SK-N-SH (cell line): ENCODE data around the gene STAT5B. TPM values are rescaled to one million over a fixed set of nuclear protein-coding genes. Genes with fewer than 3 reads are reported as not detected.

Experiments
- CTCF ChIA-PET: fragments of 300-600, 350-600 bp; formaldehyde crosslinking; extraction: SDS; loops from one replicate; lab custom pipeline; 2021; lab: Yijun Ruan, JAX
- POLR2A ChIA-PET: fragments of 350-600 bp; sonication (Branson Sonifier 250); formaldehyde crosslinking; extraction: SDS; loops from one replicate; lab custom pipeline; 2020; ENCODE audit warnings: antibody characterized with exemption, inconsistent platforms; lab: Yijun Ruan, JAX
- DNase-seq: peaks from one replicate; pipeline ENCODE4 v3.0.0; 2012
- H2AFZ ChIP-seq: fragments of 200-600 bp; sonication (generic); 2 replicates; pipeline ENCODE4 v1.8.1; 2016; ENCODE audit warnings: antibody characterized with exemption, mild to moderate bottlenecking, low read depth
- H3F3A ChIP-seq: fragments of 200-600 bp; sonication (generic); replicated peaks from 2 replicates; pipeline ENCODE3; 2016; ENCODE audit warnings: antibody characterized with exemption, mild to moderate bottlenecking; ENCODE audit not compliant: insufficient read depth
- H3K27ac ChIP-seq, 2 experiments: fragments of 200-500 bp in 1 of 2; fragments of 200-600 bp in 1 of 2; sonication (Bioruptor generic) in 1 of 2; sonication (generic), shearing (Covaris generic) in 1 of 2; 2 replicates each; pipeline versions ENCODE4 v1.5.1 to v1.6.1; 2014 to 2016; ENCODE audit warnings: low read depth in 2 of 2, inconsistent platforms in 1 of 2, low read length in 1 of 2, mild to moderate bottlenecking in 1 of 2, mixed read lengths in 1 of 2
- H3K27me3 ChIP-seq: fragments of 200-600 bp; sonication (generic), shearing (Covaris generic); 2 replicates; pipeline ENCODE4 v1.6.1; 2016; ENCODE audit warnings: mixed run types; ENCODE audit not compliant: insufficient read depth
- H3K36me3 ChIP-seq, 2 experiments: fragments of 200-500 bp in 1 of 2; fragments of 200-600 bp in 1 of 2; sonication (Bioruptor generic) in 1 of 2; sonication (generic) in 1 of 2; replicated peaks in 1 of 2; 2 replicates each; pipeline versions ENCODE3 to v1.5.1; 2014 to 2016; ENCODE audit warnings: low read length in 1 of 2, mild to moderate bottlenecking in 1 of 2; ENCODE audit not compliant: insufficient read depth in 2 of 2, control insufficient read depth in 1 of 2
- H3K4me1 ChIP-seq, 2 experiments: fragments of 200-500 bp in 1 of 2; fragments of 200-600 bp in 1 of 2; sonication (Bioruptor generic) in 1 of 2; sonication (generic), shearing (Covaris generic) in 1 of 2; 2 replicates each; pipeline versions ENCODE4 v1.5.1 to v1.6.1; 2014 to 2016; ENCODE audit warnings: low read depth in 1 of 2, low read length in 1 of 2, mixed run types in 1 of 2; ENCODE audit not compliant: insufficient read depth in 2 of 2, control insufficient read depth in 1 of 2
- H3K4me2 ChIP-seq: fragments of 200-600 bp; sonication (generic), shearing (Covaris generic); 2 replicates; pipeline ENCODE4 v1.6.1; 2017; ENCODE audit warnings: mixed run types
- H3K4me3 ChIP-seq, 2 experiments: fragments of 200-500 bp in 1 of 2; fragments of 200-600 bp in 1 of 2; sonication (Bioruptor generic) in 1 of 2; sonication (generic), shearing (Covaris generic) in 1 of 2; 2 replicates each; pipeline versions ENCODE4 v1.5.1 to v1.8.1; 2014 to 2016; ENCODE audit warnings: low read depth in 2 of 2, inconsistent platforms in 1 of 2, low read length in 1 of 2, mild to moderate bottlenecking in 1 of 2, mixed read lengths in 1 of 2, moderate library complexity in 1 of 2
- H3K79me2 ChIP-seq: fragments of 200-600 bp; sonication (generic); 2 replicates; pipeline ENCODE4 v1.8.1; 2017; ENCODE audit warnings: mild to moderate bottlenecking; ENCODE audit not compliant: insufficient read depth
- H3K9ac ChIP-seq: fragments of 200-600 bp; sonication (generic); 2 replicates; pipeline ENCODE4 v1.6.1; 2017; ENCODE audit warnings: mixed run types
- H3K9me2 ChIP-seq: fragments of 200-600 bp; sonication (generic); 2 replicates; pipeline ENCODE4 v1.6.1; 2017; ENCODE audit warnings: mixed run types
- H3K9me3 ChIP-seq: fragments of 200-600 bp; sonication (generic); 2 replicates; pipeline ENCODE4 v1.6.1; 2017; ENCODE audit warnings: mixed run types, mild to moderate bottlenecking, moderate library complexity
- H4K20me1 ChIP-seq: fragments of 200-600 bp; sonication (generic); 2 replicates; pipeline ENCODE4 v1.6.1; 2017; ENCODE audit warnings: mild to moderate bottlenecking, mixed run types; ENCODE audit not compliant: insufficient read depth
- CHD2 ChIP-seq: fragments of 150-350 bp; IDR thresholded peaks from 2 replicates; pipeline ENCODE4 v1.6.1; 2018; ENCODE audit warnings: low read length; ENCODE audit not compliant: partially characterized antibody
- CTCF ChIP-seq: fragments of 200-600 bp; sonication (generic); IDR thresholded peaks from 2 replicates; pipeline ENCODE4 v1.6.1; 2017; ENCODE audit warnings: antibody characterized with exemption, mild to moderate bottlenecking, moderate library complexity
- ELF1 ChIP-seq: IDR thresholded peaks from 2 replicates; pipeline ENCODE4 v1.4.0; 2012
- EZH2phosphoT487 ChIP-seq: fragments of 200-600 bp; sonication (generic); IDR thresholded peaks from 2 replicates; pipeline ENCODE4 v1.6.1; 2017; ENCODE audit warnings: low read depth, mixed run types, mild to moderate bottlenecking, antibody characterized with exemption, moderate library complexity, borderline replicate concordance
- FOXM1 ChIP-seq: IDR thresholded peaks from 2 replicates; pipeline ENCODE4 v1.4.0; 2012; ENCODE audit warnings: low read depth, mild to moderate bottlenecking
- GABPA ChIP-seq: IDR thresholded peaks from 2 replicates; pipeline ENCODE4 v1.4.0; 2012; ENCODE audit warnings: low read depth, mild to moderate bottlenecking
- GATA2 ChIP-seq: sonication (generic); formaldehyde crosslinking; IDR thresholded peaks from 2 replicates; pipeline ENCODE4 v1.5.0; 2020; ENCODE audit warnings: mild to moderate bottlenecking, missing genetic modification reagents
- JUND ChIP-seq: IDR thresholded peaks from 2 replicates; pipeline ENCODE4 v1.4.0; 2012
- MXI1 ChIP-seq: IDR thresholded peaks from 2 replicates; pipeline ENCODE4 v1.6.1; 2012; ENCODE audit warnings: mild to moderate bottlenecking, low read depth, low read length, improper control_type of control experiment
- NRF1 ChIP-seq: IDR thresholded peaks from 2 replicates; pipeline ENCODE4 v1.6.1; 2012; ENCODE audit warnings: low read depth, mild to moderate bottlenecking, low read length
- PBX3 ChIP-seq: IDR thresholded peaks from 2 replicates; pipeline ENCODE4; 2012
- RAD21 ChIP-seq: IDR thresholded peaks from 2 replicates; pipeline ENCODE4 v1.6.1; 2012; ENCODE audit warnings: mild to moderate bottlenecking, low read length
- REST ChIP-seq: IDR thresholded peaks from 2 replicates; pipeline ENCODE4 v1.6.1; 2012; ENCODE audit warnings: mild to moderate bottlenecking, low read depth, low read length, moderate library complexity
- RXRA ChIP-seq: IDR thresholded peaks from 2 replicates; pipeline ENCODE4 v1.4.0; 2012; ENCODE audit warnings: low read depth, mild to moderate bottlenecking, borderline replicate concordance
- SMC3 ChIP-seq: IDR thresholded peaks from 2 replicates; pipeline ENCODE4 v1.6.1; 2012; ENCODE audit warnings: low read depth, low read length, improper control_type of control experiment
- TCF12 ChIP-seq: IDR thresholded peaks from 2 replicates; pipeline ENCODE4 v1.4.0; 2012
- USF2 ChIP-seq: fragments of 150-350 bp; IDR thresholded peaks from 2 replicates; pipeline ENCODE4 v1.6.1; 2017; ENCODE audit warnings: antibody characterized with exemption, low read length, low read depth, borderline replicate concordance
- YY1 ChIP-seq: IDR thresholded peaks from 2 replicates; pipeline ENCODE4 v1.4.0; 2012; ENCODE audit warnings: low read depth, mild to moderate bottlenecking
- WGBS: methylation state at CpG from one replicate; pipeline ENCODE4 v1.1.6; 2017; ENCODE audit warnings: low lambda C conversion rate; 5-methylcytosine and 5-hydroxymethylcytosine counted together
- polyA plus RNA-seq, 3 experiments: library from polyadenylated mRNA; depleted of rRNA; stranded (reverse); fragments of >200 nt; gene quantifications; 2 replicates each; pipeline ENCODE4 v1.2.3, GENCODE V29; 2012

The STAT5B gene
- polyA plus RNA-seq, 1 of the 3 experiments (the other 2 are of a cell fraction), result 23.6 TPM

- CTCF ChIA-PET, result interaction anchor here (1.5 to 3.8 kb wide), 3 partner anchors 18 to 207 kb away, joined by 4 to 19 read pairs (median 10); partner anchors contain the start of gene KCNH4
- H3K4me3 ChIP-seq, result no peak overlapping the region
- TF ChIP-seq REST, result no peak
- no peak for TF ChIP-seq FOXM1
- TF ChIP-seq GABPA, result no peak
- TF ChIP-seq CTCF, result no peak
- TF ChIP-seq RAD21, result no peak
- no peak for TF ChIP-seq RXRA
- TF ChIP-seq TCF12, result no peak
- TF ChIP-seq USF2, result no peak
- TF ChIP-seq MXI1, result no peak
- TF ChIP-seq JUND, result no peak
- no peak for TF ChIP-seq SMC3
- no peak for TF ChIP-seq PBX3
- TF ChIP-seq GATA2 (CRISPR knock-in tag), result no peak
- no peak for TF ChIP-seq EZH2phosphoT487
- TF ChIP-seq YY1, result no peak
- no peak for TF ChIP-seq NRF1
- no peak for TF ChIP-seq ELF1
- TF ChIP-seq CHD2, result no peak
- TF ChIP-seq, all 33 proteins: peak for 0
- H3K4me1 ChIP-seq, result peaks cover 0 to 14% of the 10 kb centered on the region in 2 experiments; a peak in 1 of 4 replicates
- no peak overlapping the region for H3K27ac ChIP-seq
- H3K9me3 ChIP-seq, result no peaks in the 10 kb centered on the region
- no peak overlapping the region for H3K9ac ChIP-seq
- no peaks in the 10 kb centered on the region for H3K27me3 ChIP-seq
- no peaks in the 10 kb centered on the region for H3F3A ChIP-seq
- H3K4me2 ChIP-seq, result no peak overlapping the region
- no peak for DNase-seq
- H3K79me2 ChIP-seq, result no peaks in the 10 kb centered on the region
- no peaks in the 10 kb centered on the region for H3K9me2 ChIP-seq
- H2AFZ ChIP-seq, result no peak overlapping the region
- 96% methylated on average over 4 of the region's 4 CpGs for WGBS
- POLR2A ChIA-PET, result no interaction called here
- H3K36me3 ChIP-seq, result peaks cover 0 to 7% of the 10 kb centered on the region in 2 experiments
- H4K20me1 ChIP-seq, result no peaks in the 10 kb centered on the region
Measured at GRCh38 chr17:42198897-42199296, 77.3 kb downstream of the STAT5B start.
